ENCODE results near the gene CELSR1.

Gene CELSR1

DNA sequence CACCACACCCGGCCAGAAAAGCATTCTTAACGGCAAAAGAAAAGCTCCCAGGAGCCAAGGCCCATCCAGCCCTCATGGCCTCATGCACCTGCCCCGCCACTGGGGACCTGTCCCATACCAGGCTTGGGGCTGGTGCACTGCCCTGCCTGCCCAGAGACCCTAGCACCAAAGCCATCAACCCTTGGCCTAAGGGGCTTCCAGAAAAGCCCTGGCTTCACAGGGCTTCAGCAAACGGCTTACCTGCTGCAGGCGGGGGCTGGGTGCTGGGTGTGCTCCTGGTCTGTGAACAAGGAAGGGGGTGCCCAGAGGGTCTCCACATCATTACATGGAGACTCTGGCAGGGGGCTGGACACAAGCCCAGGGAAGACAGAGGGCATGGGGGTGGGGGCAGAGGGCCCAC lies 89.5 kb downstream of the CELSR1 start:
- no peaks in the 10 kb centered on the region for H3K9me3 ChIP-seq (replicated peaks; ENCODE audit: insufficient read depth, low read length)
- no peaks in the 10 kb centered on the region for H3K4me1 ChIP-seq (ENCODE audit: low read length)
- H3K4me2 ChIP-seq (ENCODE audit: low read depth, low read length) = no peak overlapping the region
- no peaks in the 10 kb centered on the region for H4K20me1 ChIP-seq (ENCODE audit: insufficient read depth, low read length)
- H3K9ac ChIP-seq (ENCODE audit: low read length) = no peak overlapping the region
- no peak for TF ChIP-seq EZH2phosphoT487 (IDR thresholded peaks at IDR 0.05; ENCODE audit: low read length)
- TF ChIP-seq, protein P1, sequence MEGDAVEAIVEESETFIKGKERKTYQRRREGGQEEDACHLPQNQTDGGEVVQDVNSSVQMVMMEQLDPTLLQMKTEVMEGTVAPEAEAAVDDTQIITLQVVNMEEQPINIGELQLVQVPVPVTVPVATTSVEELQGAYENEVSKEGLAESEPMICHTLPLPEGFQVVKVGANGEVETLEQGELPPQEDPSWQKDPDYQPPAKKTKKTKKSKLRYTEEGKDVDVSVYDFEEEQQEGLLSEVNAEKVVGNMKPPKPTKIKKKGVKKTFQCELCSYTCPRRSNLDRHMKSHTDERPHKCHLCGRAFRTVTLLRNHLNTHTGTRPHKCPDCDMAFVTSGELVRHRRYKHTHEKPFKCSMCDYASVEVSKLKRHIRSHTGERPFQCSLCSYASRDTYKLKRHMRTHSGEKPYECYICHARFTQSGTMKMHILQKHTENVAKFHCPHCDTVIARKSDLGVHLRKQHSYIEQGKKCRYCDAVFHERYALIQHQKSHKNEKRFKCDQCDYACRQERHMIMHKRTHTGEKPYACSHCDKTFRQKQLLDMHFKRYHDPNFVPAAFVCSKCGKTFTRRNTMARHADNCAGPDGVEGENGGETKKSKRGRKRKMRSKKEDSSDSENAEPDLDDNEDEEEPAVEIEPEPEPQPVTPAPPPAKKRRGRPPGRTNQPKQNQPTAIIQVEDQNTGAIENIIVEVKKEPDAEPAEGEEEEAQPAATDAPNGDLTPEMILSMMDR (IDR thresholded peaks at IDR 0.05; ENCODE audit: low read length) = no peak
- no peak for TF ChIP-seq EZH2 (optimal IDR thresholded peaks at IDR 0.05; ENCODE audit: low read depth, low read length)
- no peaks in the 10 kb centered on the region for H3K79me2 ChIP-seq (ENCODE audit: low read length)
- H3K27ac ChIP-seq (ENCODE audit: low read length) = no peak overlapping the region
- H3K4me3 ChIP-seq (ENCODE audit: low read length) = no peak overlapping the region
- H3F3A ChIP-seq (ENCODE audit: insufficient read depth, low read length) = no peaks in the 10 kb centered on the region
- H3K27me3 ChIP-seq (replicated peaks; ENCODE audit: insufficient read depth, low read length) = peaks cover 45% of the 10 kb centered on the region
- no peaks in the 10 kb centered on the region for H3K36me3 ChIP-seq (replicated peaks; ENCODE audit: insufficient read depth, low read length)
- no peaks in the 10 kb centered on the region for H3K9me2 ChIP-seq (replicated peaks; ENCODE audit: insufficient read depth, low read length)
- no peak for DNase-seq
- H2AFZ ChIP-seq (ENCODE audit: low read length) = no peak overlapping the region

GRCh38 chr22:46446799-46447198 lies 90.6 kb downstream of the CELSR1 start:
- no peaks in the 10 kb centered on the region for H3F3A ChIP-seq (ENCODE audit: insufficient read depth, low read length)
- H3K4me1 ChIP-seq (ENCODE audit: low read length) = no peaks in the 10 kb centered on the region
- no peak overlapping the region for H3K9ac ChIP-seq (ENCODE audit: low read length)
- no peaks in the 10 kb centered on the region for H3K9me2 ChIP-seq (replicated peaks; ENCODE audit: insufficient read depth, low read length)
- no peaks in the 10 kb centered on the region for H3K9me3 ChIP-seq (replicated peaks; ENCODE audit: insufficient read depth, low read length)
- TF ChIP-seq EZH2 (optimal IDR thresholded peaks at IDR 0.05; ENCODE audit: low read depth, low read length) = no peak
- TF ChIP-seq, protein P1 (IDR thresholded peaks at IDR 0.05; ENCODE audit: low read length) = no peak
- no peak for TF ChIP-seq EZH2phosphoT487 (IDR thresholded peaks at IDR 0.05; ENCODE audit: low read length)
- H3K36me3 ChIP-seq (replicated peaks; ENCODE audit: insufficient read depth, low read length) = no peaks in the 10 kb centered on the region
- no peaks in the 10 kb centered on the region for H4K20me1 ChIP-seq (ENCODE audit: insufficient read depth, low read length)
- no peak overlapping the region for H3K4me2 ChIP-seq (ENCODE audit: low read depth, low read length)
- H3K4me3 ChIP-seq (ENCODE audit: low read length) = no peak overlapping the region
- no peaks in the 10 kb centered on the region for H3K79me2 ChIP-seq (ENCODE audit: low read length)
- DNase-seq = no peak
- peaks cover 34% of the 10 kb centered on the region for H3K27me3 ChIP-seq (replicated peaks; ENCODE audit: insufficient read depth, low read length)
- H2AFZ ChIP-seq (ENCODE audit: low read length) = no peak overlapping the region
- no peak overlapping the region for H3K27ac ChIP-seq (ENCODE audit: low read length)

DNA sequence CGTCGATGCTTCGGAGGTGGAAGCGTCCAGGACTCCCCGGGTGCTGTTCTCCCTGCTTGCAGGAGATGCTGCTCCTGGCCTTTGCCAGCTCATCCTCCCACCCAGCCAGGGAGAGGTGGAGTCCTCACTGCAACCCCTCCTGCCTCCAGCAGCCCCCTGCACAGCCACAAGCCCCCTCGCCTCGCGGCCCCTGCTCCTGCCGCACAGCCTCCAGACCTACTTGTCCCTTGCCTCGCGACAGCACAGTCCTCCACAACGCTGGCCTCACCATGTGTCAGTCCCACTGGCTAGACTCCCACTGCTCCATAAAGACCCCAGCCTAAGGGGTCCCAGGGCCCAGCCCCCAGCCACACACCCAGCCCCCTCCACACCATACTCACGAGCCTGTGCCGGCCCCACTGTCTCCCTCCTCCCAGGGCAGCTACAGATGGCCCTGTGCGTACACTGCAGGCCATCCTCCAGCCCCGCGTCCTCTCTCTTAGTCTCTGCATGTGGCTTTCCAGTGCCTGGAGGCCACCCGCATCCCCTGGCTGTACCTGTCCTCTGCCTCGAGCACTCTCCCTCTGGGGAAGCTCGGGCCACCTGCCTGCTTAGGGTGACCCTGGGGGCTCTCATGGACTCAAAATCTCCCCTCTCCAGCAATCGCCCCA lies 91.5 kb downstream of the CELSR1 start:
- no peaks in the 10 kb centered on the region for H3K36me3 ChIP-seq (replicated peaks; ENCODE audit: insufficient read depth, low read length)
- H3K4me1 ChIP-seq (ENCODE audit: low read length) = no peaks in the 10 kb centered on the region
- H3K4me2 ChIP-seq (ENCODE audit: low read depth, low read length) = no peak overlapping the region
- no peaks in the 10 kb centered on the region for H3K9me2 ChIP-seq (replicated peaks; ENCODE audit: insufficient read depth, low read length)
- TF ChIP-seq, protein P1 (IDR thresholded peaks at IDR 0.05; ENCODE audit: low read length) = no peak
- TF ChIP-seq EZH2phosphoT487 (IDR thresholded peaks at IDR 0.05; ENCODE audit: low read length) (no peak), EZH2 (optimal IDR thresholded peaks at IDR 0.05; ENCODE audit: low read depth, low read length) (no peak)
- no peak overlapping the region for H2AFZ ChIP-seq (ENCODE audit: low read length)
- H3K9ac ChIP-seq (ENCODE audit: low read length) = no peak overlapping the region
- H3F3A ChIP-seq (ENCODE audit: insufficient read depth, low read length) = no peaks in the 10 kb centered on the region
- no peaks in the 10 kb centered on the region for H3K79me2 ChIP-seq (ENCODE audit: low read length)
- no peak overlapping the region for H3K27ac ChIP-seq (ENCODE audit: low read length)
- peaks cover 33% of the 10 kb centered on the region for H3K27me3 ChIP-seq (replicated peaks; ENCODE audit: insufficient read depth, low read length)
- no peaks in the 10 kb centered on the region for H4K20me1 ChIP-seq (ENCODE audit: insufficient read depth, low read length)
- no peak for DNase-seq
- no peak overlapping the region for H3K4me3 ChIP-seq (ENCODE audit: low read length)
- no peaks in the 10 kb centered on the region for H3K9me3 ChIP-seq (replicated peaks; ENCODE audit: insufficient read depth, low read length)
